Measurements from ENCODE around the gene PLEKHM1.

Gene PLEKHM1

DNA sequence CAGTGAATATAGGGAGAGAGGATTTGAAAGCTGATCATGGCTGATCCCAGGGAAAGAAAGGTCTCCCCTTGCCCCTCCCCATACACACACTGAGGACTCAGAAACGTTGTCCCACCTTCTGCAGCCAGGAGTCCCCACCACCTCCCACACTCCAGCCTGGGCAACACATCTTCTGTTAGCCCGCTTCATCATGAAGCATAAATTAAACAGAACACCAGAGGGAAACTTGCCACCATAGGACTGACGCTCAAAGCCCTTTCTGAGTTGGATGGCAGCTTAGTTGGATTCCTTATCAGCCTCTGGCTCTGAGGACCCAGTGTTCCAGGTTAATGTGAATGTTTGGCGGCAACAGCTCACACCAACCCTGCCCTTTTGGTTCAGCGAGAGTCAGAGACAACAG lies 91.7 kb downstream of the PLEKHM1 start:
- DNase-seq, result no peak

GRCh38 chr17:45397796-45398195 lies 92.7 kb downstream of the PLEKHM1 start:
- DNase-seq, result no peak

GRCh38 chr17:45396496-45397205 lies 93.9 kb downstream of the PLEKHM1 start:
- DNase-seq, result no peak

GRCh38 chr17:45395569-45396415 lies 94.7 kb downstream of the PLEKHM1 start:
- DNase-seq, result no peak

DNA sequence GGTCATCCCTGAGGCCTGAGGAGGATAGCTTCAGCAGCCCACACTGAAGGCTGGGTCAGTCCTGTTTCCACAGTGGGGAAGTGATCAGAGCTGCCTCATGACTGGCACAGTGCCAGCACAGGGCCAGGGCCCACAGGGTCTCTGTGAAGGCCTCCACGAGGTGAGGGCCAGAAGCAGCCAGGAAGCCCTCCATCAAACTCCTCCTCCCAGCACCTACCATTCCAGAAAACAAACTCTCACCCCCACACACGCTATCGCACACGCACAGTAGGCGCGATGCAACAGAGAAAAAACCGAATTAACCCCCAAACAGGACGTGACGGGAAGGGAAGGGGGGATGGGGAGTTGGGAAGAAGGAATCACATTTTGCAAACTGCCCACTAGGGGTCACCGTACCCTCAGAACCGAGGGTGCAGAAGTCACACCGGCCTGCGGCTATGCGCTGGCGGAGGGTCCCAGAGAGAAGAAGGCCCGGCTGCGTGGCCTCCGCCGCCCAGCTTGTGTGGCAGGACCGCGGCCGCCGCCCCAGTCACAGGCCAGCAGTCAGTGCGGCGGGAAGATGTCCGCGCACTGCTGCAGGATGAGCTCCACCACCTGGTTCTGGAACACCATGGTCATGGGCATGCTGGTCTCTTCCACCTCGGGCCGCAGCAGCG lies 95.5 kb downstream of the PLEKHM1 start:
- DNase-seq, result peak; percentile 68 to 82 (median 78)

- DNase-seq, result no peak
Measured at GRCh38 chr17:45394564-45394912, 96.0 kb downstream of the PLEKHM1 start.

GRCh38 chr17:45394091-45394490 lies 96.4 kb downstream of the PLEKHM1 start:
- no peak for DNase-seq

GRCh38 chr17:45393411-45393810 lies 97.1 kb downstream of the PLEKHM1 start:
- DNase-seq, result no peak

DNA sequence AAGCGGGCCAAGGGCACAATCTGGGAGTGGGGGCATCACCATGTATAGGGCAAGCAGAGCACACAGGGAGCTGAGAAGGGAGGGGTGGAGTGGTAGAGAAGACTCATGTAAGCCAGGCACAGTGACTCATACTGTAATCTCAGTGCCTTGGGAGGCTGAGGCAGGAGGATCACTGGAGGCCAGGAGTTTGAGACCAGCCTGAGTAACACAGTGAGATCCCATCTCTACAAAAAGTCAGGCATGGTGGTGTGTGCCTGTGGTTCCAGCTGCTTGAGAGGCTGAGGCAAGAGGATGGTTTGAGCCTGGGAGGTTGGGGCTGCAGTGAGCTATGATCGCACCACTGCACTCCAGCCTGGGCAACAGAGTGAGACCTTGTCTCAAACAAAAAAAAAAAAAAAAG lies 98.6 kb downstream of the PLEKHM1 start:
- no peak for DNase-seq

DNA sequence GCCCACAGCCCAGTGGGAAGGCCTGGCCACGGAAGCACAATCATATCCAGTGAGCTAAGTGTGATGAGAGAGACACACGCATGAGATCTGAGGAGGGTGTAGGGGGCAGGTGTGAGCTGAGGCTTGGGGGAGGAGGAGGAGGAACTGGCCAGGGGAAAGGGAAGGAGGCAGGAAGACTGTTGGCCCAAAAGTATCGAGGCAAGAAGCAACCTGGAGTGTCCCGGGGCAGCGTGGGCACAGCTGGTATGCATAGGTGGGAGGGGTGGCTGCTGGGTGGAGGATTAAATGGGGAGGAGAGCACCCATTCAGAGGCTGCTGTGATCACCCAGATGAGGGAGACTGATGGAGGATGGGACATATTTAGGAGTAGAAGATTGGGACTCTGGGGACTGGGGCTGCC lies 99.2 kb downstream of the PLEKHM1 start:
- no peak for DNase-seq

GRCh38 chr17:45389354-45389753 lies 101.2 kb downstream of the PLEKHM1 start:
- no peak for DNase-seq

DNA sequence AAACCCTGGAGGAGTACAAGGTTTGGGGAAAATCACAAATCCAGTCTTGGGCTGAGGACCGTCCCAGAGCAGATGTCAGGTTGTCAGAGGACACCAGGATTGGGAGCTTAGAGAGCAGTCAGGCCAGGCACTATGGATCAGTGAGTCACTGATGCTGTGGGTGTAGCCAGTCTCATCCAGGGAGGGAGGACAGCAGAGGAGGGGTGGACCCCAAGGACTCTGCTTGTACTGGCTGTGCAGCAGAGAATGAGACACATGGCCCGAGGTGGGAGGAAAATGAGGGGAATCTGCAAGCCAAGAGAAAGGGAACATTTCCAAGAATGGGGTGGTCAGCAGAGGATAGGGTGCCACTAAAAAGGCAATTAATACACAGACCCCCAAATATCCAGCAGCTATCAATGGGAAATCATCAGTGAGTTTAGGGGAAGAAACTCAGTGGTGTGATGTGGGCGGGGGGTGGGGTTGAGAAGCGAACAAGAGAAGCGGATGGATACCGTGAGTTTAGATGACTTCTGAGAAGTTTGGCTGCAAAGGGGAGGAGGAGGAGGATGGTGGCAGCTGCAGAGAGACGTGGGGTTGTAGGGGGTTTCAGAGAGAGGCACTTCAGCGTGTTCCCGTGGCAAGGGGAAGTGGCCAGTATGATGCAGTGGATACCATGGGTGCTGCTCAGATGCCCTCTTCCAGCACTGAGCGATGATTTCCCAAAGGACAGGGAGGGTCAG lies 101.8 kb downstream of the PLEKHM1 start:
- peak in 1 of 4 experiments; percentile 22 for DNase-seq

GRCh38 chr17:45387739-45388138 lies 102.8 kb downstream of the PLEKHM1 start:
- no peak for DNase-seq

- no peak for DNase-seq
Measured at GRCh38 chr17:45386178-45386577, 104.3 kb downstream of the PLEKHM1 start.
